SK-N-SH (cell line): ENCODE measurements around the gene POLR3C.

Source experiments
- NRF1 ChIP-seq: IDR thresholded peaks from 2 replicates; pipeline ENCODE4 v1.6.1; 2012; ENCODE audit warnings: low read depth, mild to moderate bottlenecking, low read length
- RCOR1 ChIP-seq: fragments of 150-350 bp; IDR thresholded peaks from 2 replicates; pipeline ENCODE4 v1.6.1; 2017; ENCODE audit warnings: antibody characterized with exemption, low read length
- SIN3A ChIP-seq: IDR thresholded peaks from 2 replicates; pipeline ENCODE4 v1.6.1; 2012; ENCODE audit warnings: low read depth, mild to moderate bottlenecking, low read length, moderate library complexity, borderline replicate concordance
- SMC3 ChIP-seq: IDR thresholded peaks from 2 replicates; pipeline ENCODE4 v1.6.1; 2012; ENCODE audit warnings: low read depth, low read length, improper control_type of control experiment
- TAF1 ChIP-seq: IDR thresholded peaks from 2 replicates; pipeline ENCODE4 v1.6.1; 2012; ENCODE audit warnings: low read depth, mild to moderate bottlenecking, low read length, moderate library complexity, borderline replicate concordance
- TF ChIP-seq, protein P1 (sequence below): fragments of 200-600 bp; sonication (generic); IDR thresholded peaks from 2 replicates; pipeline ENCODE4 v1.6.1; 2017; ENCODE audit warnings: antibody characterized with exemption, mild to moderate bottlenecking, moderate library complexity
- TF ChIP-seq, protein P2 (sequence below): IDR thresholded peaks from 2 replicates; pipeline ENCODE4 v1.4.0; 2012; ENCODE audit warnings: low read depth
- TF ChIP-seq, protein P3 (sequence below): fragments of 150-350 bp; IDR thresholded peaks from 2 replicates; pipeline ENCODE4 v1.6.1; 2016; ENCODE audit warnings: mild to moderate bottlenecking, low read depth, low read length
- TF ChIP-seq, protein P4 (sequence below): IDR thresholded peaks from 2 replicates; pipeline ENCODE4; 2012

DNA sequence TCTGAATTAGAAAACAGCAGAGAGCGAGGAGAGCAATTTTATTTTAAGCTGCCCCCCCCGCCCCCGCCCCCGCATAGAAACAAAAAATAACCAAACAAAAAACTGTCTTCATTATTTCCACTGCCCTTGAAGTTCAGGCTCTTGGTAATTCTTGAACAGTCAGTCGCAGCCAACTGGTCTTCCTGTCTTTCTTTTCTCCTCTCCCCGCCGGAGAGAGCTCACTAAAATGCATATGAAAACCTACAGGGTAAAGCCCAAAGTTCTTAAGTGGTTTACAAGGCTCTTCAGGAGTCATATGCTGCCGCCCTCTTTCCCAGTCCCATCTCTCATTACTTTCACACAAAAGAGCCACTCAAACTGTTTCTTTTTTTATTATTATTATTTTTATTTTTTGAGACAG lies 62.8 kb downstream of the POLR3C start:
- TF ChIP-seq, protein P1, sequence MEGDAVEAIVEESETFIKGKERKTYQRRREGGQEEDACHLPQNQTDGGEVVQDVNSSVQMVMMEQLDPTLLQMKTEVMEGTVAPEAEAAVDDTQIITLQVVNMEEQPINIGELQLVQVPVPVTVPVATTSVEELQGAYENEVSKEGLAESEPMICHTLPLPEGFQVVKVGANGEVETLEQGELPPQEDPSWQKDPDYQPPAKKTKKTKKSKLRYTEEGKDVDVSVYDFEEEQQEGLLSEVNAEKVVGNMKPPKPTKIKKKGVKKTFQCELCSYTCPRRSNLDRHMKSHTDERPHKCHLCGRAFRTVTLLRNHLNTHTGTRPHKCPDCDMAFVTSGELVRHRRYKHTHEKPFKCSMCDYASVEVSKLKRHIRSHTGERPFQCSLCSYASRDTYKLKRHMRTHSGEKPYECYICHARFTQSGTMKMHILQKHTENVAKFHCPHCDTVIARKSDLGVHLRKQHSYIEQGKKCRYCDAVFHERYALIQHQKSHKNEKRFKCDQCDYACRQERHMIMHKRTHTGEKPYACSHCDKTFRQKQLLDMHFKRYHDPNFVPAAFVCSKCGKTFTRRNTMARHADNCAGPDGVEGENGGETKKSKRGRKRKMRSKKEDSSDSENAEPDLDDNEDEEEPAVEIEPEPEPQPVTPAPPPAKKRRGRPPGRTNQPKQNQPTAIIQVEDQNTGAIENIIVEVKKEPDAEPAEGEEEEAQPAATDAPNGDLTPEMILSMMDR, result no peak
- TF ChIP-seq SMC3 (no peak), SIN3A (no peak), NRF1 (no peak), TAF1 (no peak), RCOR1 (no peak)
- TF ChIP-seq, protein P2, sequence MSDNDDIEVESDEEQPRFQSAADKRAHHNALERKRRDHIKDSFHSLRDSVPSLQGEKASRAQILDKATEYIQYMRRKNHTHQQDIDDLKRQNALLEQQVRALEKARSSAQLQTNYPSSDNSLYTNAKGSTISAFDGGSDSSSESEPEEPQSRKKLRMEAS, result no peak
- TF ChIP-seq, protein P3, sequence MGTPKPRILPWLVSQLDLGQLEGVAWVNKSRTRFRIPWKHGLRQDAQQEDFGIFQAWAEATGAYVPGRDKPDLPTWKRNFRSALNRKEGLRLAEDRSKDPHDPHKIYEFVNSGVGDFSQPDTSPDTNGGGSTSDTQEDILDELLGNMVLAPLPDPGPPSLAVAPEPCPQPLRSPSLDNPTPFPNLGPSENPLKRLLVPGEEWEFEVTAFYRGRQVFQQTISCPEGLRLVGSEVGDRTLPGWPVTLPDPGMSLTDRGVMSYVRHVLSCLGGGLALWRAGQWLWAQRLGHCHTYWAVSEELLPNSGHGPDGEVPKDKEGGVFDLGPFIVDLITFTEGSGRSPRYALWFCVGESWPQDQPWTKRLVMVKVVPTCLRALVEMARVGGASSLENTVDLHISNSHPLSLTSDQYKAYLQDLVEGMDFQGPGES, result no peak
- TF ChIP-seq, protein P4, sequence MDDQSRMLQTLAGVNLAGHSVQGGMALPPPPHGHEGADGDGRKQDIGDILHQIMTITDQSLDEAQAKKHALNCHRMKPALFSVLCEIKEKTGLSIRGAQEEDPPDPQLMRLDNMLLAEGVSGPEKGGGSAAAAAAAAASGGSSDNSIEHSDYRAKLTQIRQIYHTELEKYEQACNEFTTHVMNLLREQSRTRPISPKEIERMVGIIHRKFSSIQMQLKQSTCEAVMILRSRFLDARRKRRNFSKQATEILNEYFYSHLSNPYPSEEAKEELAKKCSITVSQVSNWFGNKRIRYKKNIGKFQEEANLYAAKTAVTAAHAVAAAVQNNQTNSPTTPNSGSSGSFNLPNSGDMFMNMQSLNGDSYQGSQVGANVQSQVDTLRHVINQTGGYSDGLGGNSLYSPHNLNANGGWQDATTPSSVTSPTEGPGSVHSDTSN, result no peak
